Right lobe of liver (tissue), 4 donors: Measurements from ENCODE around the gene PTPRD.

ENCODE experiments used
- POLR2A ChIP-seq: fragments of 450-650 bp; IDR thresholded peaks from one replicate; pipeline ENCODE4 v1.6.1; 2017; ENCODE audit warnings: antibody characterized with exemption, mild to moderate bottlenecking
- TF ChIP-seq, protein P1 (sequence below), 4 donors: fragments of 200-600 bp in 3 of 4; fragments of 450-650 bp in 1 of 4; IDR thresholded peaks; one replicate each; pipeline versions ENCODE4 v1.5.1 to v1.8.0; 2016 to 2022; ENCODE audit warnings: antibody characterized with exemption in 4 of 4, mild to moderate bottlenecking in 2 of 4
- donor health status: DM: no; HTN: no; CAD: no.
- donor health status: DM: no; HTN: no; CAD: no.
- donor health status: DM: no; HTN: yes; CAD: no.

DNA sequence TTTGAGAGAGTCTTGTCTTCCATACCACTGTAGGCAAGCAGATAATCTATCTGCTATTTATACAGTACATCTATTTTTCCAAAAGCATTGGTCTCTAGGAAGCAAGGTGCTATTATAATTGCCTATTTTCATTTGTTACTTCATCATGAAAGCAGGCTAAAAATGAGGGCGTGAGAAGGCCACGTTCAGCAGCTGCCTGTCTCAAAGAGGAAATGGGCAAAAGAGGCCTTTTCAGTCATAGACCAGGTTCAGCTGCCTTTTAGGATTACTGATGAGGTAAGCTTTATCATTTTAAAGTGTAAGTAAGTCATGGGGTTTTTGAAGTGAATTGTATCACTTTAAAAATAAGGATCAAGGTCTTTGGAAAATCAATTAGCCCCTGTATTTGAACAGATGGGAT, 1722.1 kb downstream of the PTPRD start:
- TF ChIP-seq POLR2A, result no peak
- TF ChIP-seq, protein P1, sequence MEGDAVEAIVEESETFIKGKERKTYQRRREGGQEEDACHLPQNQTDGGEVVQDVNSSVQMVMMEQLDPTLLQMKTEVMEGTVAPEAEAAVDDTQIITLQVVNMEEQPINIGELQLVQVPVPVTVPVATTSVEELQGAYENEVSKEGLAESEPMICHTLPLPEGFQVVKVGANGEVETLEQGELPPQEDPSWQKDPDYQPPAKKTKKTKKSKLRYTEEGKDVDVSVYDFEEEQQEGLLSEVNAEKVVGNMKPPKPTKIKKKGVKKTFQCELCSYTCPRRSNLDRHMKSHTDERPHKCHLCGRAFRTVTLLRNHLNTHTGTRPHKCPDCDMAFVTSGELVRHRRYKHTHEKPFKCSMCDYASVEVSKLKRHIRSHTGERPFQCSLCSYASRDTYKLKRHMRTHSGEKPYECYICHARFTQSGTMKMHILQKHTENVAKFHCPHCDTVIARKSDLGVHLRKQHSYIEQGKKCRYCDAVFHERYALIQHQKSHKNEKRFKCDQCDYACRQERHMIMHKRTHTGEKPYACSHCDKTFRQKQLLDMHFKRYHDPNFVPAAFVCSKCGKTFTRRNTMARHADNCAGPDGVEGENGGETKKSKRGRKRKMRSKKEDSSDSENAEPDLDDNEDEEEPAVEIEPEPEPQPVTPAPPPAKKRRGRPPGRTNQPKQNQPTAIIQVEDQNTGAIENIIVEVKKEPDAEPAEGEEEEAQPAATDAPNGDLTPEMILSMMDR (IDR thresholded peaks at IDR 0.05), result no peak
